Measurements from ENCODE around the gene SERPINC1.

DNA sequence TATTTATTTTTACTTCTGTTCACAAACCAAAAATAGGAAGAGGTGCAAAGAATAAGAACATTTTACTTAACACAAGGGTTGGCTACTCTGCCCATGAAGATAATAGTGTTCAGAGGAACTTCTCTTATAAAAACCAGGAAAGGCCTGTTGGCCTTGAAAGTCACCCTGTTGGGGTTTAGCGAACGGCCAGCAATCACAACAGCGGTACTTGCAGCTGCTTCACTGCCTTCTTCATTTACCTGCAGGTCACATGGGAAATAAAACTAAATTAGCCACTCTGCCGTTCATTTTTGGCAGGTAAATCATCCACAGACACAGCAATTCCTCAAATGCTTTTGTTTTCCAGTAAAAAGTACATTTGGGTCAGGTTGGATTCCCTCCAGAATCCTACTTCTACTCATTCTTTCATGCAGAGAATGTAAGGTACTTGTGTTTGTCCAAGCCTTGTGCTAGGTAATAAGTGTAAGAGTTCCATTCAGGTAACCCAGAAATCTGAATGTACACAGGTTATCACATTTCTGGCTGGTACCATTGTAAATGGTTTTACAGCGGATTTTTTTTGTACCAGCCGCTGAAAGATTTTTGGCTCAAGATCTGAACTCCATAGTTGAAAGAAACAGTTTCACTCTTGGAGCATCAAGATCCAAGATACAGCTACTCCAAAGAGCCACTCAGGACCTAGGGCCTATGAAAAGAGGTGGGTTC, 13.1 kb downstream of the SERPINC1 start:
- TF ChIP-seq POLR2AphosphoS5 (IDR thresholded peaks at IDR 0.05; ENCODE audit: borderline replicate concordance, low read depth, low read length) (no peak), EZH2 (IDR thresholded peaks at IDR 0.05) (no peak)

Data from SK-N-MC (cell line).